AG08395 (cell line): ENCODE data around the gene PCDHGB4.
A peak's percentile ranks its signal among the peaks of the same experiment; 100 is the strongest.
"Not testable (repeated sequence)": the region's sequence is repeated elsewhere in the genome, so short reads cannot be mapped to it uniquely, and the experiment has no call there.

Experiments
- DNase-seq: peaks from one replicate; pipeline ENCODE4 v3.0.0; 2012; ENCODE audit warnings: mixed read lengths, low spot score

Gene PCDHGB4

DNA sequence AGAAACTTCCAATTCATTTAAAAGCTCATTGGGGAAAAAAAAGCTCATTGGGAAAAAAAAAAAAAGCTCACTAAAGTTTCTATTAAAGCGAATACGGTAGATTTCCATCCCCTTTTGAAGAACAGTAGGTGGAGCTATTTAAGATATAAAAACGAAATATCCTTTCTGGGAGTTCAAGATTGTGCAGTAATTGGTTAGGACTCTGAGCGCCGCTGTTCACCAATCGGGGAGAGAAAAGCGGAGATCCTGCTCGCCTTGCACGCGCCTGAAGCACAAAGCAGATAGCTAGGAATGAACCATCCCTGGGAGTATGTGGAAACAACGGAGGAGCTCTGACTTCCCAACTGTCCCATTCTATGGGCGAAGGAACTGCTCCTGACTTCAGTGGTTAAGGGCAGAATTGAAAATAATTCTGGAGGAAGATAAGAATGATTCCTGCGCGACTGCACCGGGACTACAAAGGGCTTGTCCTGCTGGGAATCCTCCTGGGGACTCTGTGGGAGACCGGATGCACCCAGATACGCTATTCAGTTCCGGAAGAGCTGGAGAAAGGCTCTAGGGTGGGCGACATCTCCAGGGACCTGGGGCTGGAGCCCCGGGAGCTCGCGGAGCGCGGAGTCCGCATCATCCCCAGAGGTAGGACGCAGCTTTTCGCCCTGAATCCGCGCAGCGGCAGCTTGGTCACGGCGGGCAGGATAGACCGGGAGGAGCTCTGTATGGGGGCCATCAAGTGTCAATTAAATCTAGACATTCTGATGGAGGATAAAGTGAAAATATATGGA, 43.0 kb downstream of the PCDHGB4 start, which contains the start of gene PCDHGA12:
Gene PCDHGA12 (plus strand): TSS at position 176 of the 782 bp plus-strand sequence. CDS start 253 bp downstream, at position 429.
- DNase-seq, result peak; percentile 84

DNA sequence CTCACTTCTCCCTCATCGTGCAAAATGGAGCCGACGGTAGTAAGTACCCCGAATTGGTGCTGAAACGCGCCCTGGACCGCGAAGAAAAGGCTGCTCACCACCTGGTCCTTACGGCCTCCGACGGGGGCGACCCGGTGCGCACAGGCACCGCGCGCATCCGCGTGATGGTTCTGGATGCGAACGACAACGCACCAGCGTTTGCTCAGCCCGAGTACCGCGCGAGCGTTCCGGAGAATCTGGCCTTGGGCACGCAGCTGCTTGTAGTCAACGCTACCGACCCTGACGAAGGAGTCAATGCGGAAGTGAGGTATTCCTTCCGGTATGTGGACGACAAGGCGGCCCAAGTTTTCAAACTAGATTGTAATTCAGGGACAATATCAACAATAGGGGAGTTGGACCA, 43.8 kb downstream of the PCDHGB4 start:
- DNase-seq, result no peak

GRCh38 chr5:141432308-141432707, 44.8 kb downstream of the PCDHGB4 start:
- DNase-seq, result not testable (repeated sequence)

DNA sequence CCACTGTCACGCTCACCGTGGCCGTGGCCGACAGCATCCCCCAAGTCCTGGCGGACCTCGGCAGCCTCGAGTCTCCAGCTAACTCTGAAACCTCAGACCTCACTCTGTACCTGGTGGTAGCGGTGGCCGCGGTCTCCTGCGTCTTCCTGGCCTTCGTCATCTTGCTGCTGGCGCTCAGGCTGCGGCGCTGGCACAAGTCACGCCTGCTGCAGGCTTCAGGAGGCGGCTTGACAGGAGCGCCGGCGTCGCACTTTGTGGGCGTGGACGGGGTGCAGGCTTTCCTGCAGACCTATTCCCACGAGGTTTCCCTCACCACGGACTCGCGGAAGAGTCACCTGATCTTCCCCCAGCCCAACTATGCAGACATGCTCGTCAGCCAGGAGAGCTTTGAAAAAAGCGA, 45.2 kb downstream of the PCDHGB4 start:
- not testable (repeated sequence) for DNase-seq

GRCh38 chr5:141434006-141434405, 46.5 kb downstream of the PCDHGB4 start:
- DNase-seq, result no peak

GRCh38 chr5:141437221-141437620, 49.7 kb downstream of the PCDHGB4 start:
- no peak for DNase-seq

- DNase-seq, result peak; percentile 39
Measured at GRCh38 chr5:141439411-141440141, 52.1 kb downstream of the PCDHGB4 start.
